Measurements from ENCODE around the gene TESK2.

TESK2 gene

DNA sequence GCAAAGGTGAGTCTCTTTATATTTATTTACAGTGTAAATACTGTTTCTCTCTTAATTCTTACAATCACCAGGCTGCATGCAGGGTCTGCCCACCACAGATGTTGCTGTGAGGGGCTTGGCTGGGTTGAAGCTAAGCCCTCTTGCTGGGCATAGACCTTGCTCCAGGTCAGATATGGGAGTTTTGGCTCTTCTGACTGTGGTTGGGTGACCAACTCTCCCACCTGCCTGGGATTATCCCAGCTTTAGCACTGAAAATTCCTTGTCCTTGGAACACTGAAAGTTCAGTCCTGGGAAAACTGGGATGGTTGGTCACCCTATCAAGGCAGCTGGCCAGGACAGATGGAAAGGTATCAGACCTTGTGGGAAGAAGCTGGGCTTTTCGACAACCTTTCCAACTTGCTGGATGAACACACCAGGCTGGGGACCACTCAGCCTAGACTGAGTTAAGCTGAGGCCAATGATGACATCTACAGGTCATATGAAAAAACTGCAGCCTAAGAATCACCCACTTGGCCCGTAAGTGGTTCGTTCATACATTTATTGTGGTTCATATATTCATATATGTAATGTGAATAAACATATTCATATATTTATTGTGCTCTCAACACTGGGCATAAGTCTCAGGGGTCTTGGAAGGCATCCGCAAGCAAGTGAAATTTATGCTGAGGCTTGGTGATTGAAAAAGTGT, 190.8 kb downstream of the TESK2 start:
- DNase-seq: peak; percentile 39 to 46

DNA sequence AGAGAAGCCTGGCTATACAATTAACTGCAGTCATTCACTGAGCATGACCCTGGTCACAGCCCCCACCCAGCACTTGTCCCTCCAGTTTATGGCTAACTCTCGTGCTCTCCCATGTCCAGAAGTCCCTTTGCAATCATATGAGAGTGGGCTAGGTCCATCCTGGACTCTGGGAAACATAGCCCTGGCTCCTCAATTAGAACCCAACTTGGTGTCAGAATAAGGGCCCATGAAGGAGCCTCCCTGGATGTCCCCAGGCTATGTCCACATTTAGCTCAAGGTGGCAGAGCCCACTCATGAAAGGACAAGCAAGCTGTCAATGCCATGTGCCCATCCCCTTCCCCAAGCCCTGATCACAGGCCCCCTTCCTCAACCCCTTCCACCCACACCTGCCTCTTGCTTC, 191.7 kb downstream of the TESK2 start:
- no peak for DNase-seq

DNA sequence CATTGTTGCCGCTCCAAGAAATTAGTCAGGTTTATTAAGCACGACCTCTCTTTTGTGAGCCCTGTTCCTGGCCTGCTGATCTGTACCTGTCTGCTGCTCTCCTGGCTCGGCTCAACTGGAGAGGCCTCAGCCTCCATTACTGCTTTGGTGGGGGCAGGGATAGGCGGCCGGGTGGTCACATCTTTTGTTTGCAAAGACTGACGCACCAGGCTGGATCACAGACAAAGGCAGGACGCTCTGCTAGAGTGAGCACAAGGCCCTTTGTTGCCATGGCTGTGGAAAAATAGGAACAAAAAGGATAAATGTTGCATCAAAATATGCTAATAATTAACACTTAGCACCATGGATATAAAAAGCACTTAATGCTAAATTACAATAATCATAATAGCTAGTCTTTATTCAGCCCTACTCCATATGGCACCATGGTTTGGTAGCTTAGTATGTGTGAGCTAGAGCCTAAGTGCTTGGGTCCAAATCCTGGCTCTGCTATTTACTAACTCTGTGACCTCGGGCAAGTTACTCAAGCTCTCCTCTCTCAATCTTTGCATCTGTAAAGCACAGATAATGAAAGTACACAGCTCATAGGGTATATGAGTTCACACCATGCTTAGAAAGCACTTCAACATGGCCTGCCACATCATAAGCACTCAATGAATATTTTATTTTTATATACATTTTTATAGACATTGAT, 193.2 kb downstream of the TESK2 start:
- DNase-seq: no peak

Data from activated T-cell treated with anti-CD3 and anti-CD28 coated beads, Interleukin-2, amount 50 U/mL, for 48 hours (primary cell).